ENCODE measurements around the gene SEMA4D. TPM values are rescaled to one million over a fixed set of nuclear protein-coding genes. Genes with fewer than 3 reads are reported as not detected.

SEMA4D gene
- total and polyA plus RNA-seq, 2 of the 13 experiments (the other 11 are each of a cell fraction or from before 2014, with no cell fraction given) = 0.13 to 0.16 TPM

DNA sequence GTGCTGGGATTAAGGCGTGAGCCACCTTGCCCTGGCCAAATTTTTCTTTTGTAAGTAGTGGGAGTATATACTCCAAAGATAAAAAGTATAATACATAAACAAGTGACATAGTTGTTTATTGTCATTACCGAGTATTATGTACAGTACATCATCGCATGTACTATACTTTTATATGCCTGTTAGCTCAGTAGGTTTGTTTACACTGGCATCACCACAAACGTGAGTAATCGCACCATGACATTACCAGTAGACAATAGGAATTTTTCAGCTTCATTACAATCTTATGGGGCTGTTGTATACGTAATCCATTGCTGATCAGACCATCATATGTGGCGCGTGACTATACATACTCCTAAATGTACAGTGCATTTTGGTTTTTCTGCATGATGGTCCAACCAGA lies 169.8 kb downstream of the SEMA4D start:
- Histone ChIP-seq H3K9me3 (ENCODE audit: low read length) (no peaks in the 10 kb centered on the region), H3K4me2 (ENCODE audit: low read depth, low read length) (no peak overlapping the region), H3K27ac (ENCODE audit: extremely low read length, insufficient read depth, low read length) (no peak overlapping the region), H4K20me1 (ENCODE audit: insufficient read depth, low read length) (no peaks in the 10 kb centered on the region), H3K9ac (ENCODE audit: insufficient read depth, low read depth, low read length) (no peak overlapping the region), H3K27me3 (ENCODE audit: control insufficient read depth in 1 of 2, insufficient read depth in 2 of 2, low read length in 2 of 2) (no peaks in the 10 kb centered on the region), H3K4me3 (replicated peaks in 1 of 3; ENCODE audit: insufficient read depth in 1 of 3, low read depth in 2 of 3, low read length in 3 of 3) (no peak overlapping the region), H3K79me2 (ENCODE audit: insufficient read depth, low read length) (peaks cover 17% of the 10 kb centered on the region), H3K36me3 (replicated peaks in 1 of 2; ENCODE audit: control insufficient read depth in 1 of 2, insufficient read depth in 2 of 2, low read length in 2 of 2) (peaks cover 4 to 48% of the 10 kb centered on the region in 2 experiments; a peak in 4 of 5 replicates), H2AFZ (ENCODE audit: low read length) (no peak overlapping the region), H3K4me1 (ENCODE audit: insufficient read depth, low read length) (peaks cover 24% of the 10 kb centered on the region)
- FAIRE-seq (no peak), DNase-seq (ENCODE audit: low spot score) (no peak), ATAC-seq (no peak)
- in situ Hi-C loops (cut with HindIII; ENCODE audit: extremely low pct_ligation_motif_present, low pct_unique_long_range_greater_than_20kb) (no loop called here), intact Hi-C loops (cut with micrococcal nuclease; ENCODE audit: unreplicated experiment) (no loop called here)
- ChIA-PET CTCF (ENCODE audit: low intra/inter-chr PET ratio, low total read pairs) (no interaction called here), POLR2A (no interaction called here)
- BruUV-seq (replicated peaks) = no TSS peak
- WGBS (ENCODE audit: low lambda C conversion rate) = 95% methylated on average over 8 of the region's 8 CpGs
- no peak for TF ChIP-seq ZNF207 (IDR thresholded peaks at IDR 0.05; ENCODE audit: borderline replicate concordance)

DNA sequence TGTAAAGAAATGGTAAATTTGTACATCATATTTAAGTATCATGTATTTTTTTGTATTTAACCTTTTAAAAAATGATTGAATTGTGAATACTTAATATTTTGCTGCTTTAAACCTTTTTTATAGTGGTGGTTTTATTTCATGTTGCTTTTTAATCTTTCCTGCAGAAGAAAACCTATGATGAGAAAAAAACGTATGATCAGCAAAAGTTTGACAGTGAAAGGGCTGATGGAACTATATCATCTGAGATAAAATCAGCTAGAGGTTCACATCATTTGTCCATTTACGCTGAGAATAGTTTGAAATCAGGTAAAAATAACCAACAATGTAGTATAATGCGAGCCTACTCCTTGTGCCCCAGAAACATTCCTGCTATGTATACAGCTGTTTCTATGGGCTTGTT lies 172.2 kb downstream of the SEMA4D start:
- H3K27me3 ChIP-seq (ENCODE audit: control insufficient read depth in 1 of 2, insufficient read depth in 2 of 2, low read length in 2 of 2) = no peaks in the 10 kb centered on the region
- peaks cover 4 to 32% of the 10 kb centered on the region in 2 experiments; a peak in 4 of 5 replicates for H3K36me3 ChIP-seq (replicated peaks in 1 of 2; ENCODE audit: control insufficient read depth in 1 of 2, insufficient read depth in 2 of 2, low read length in 2 of 2)
- no peak overlapping the region for H2AFZ ChIP-seq (ENCODE audit: low read length)
- no peak overlapping the region for H3K9ac ChIP-seq (ENCODE audit: insufficient read depth, low read depth, low read length)
- ChIA-PET CTCF (ENCODE audit: low intra/inter-chr PET ratio, low total read pairs) (no interaction called here), POLR2A (no interaction called here)
- no peak for ATAC-seq
- no peak overlapping the region for H3K4me3 ChIP-seq (replicated peaks in 1 of 3; ENCODE audit: insufficient read depth in 1 of 3, low read depth in 2 of 3, low read length in 3 of 3)
- 99% methylated on average over 3 of the region's 3 CpGs for WGBS (ENCODE audit: low lambda C conversion rate)
- no peak overlapping the region for H3K27ac ChIP-seq (ENCODE audit: extremely low read length, insufficient read depth, low read length)
- H3K9me3 ChIP-seq (ENCODE audit: low read length) = no peaks in the 10 kb centered on the region
- no peak overlapping the region for H3K4me2 ChIP-seq (ENCODE audit: low read depth, low read length)
- no peak for FAIRE-seq
- peaks cover 36% of the 10 kb centered on the region for H3K79me2 ChIP-seq (ENCODE audit: insufficient read depth, low read length)
- in situ Hi-C loops (cut with HindIII; ENCODE audit: extremely low pct_ligation_motif_present, low pct_unique_long_range_greater_than_20kb) = no loop called here
- TF ChIP-seq, protein P1, sequence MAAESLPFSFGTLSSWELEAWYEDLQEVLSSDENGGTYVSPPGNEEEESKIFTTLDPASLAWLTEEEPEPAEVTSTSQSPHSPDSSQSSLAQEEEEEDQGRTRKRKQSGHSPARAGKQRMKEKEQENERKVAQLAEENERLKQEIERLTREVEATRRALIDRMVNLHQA (CRISPR knock-in tag; IDR thresholded peaks at IDR 0.05) = no peak
- TF ChIP-seq MAFF (IDR thresholded peaks at IDR 0.05; ENCODE audit: low read depth, low read length) (peak; percentile 65), ZNF550 (CRISPR knock-in tag; IDR thresholded peaks at IDR 0.05; ENCODE audit: borderline replicate concordance) (no peak), ZBTB8A (CRISPR knock-in tag; IDR thresholded peaks at IDR 0.05; ENCODE audit: borderline replicate concordance, low read depth) (no peak), EHMT2 (IDR thresholded peaks at IDR 0.05; ENCODE audit: borderline replicate concordance, low read depth, low read length) (no peak), ZNF484 (CRISPR knock-in tag; IDR thresholded peaks at IDR 0.05; ENCODE audit: borderline replicate concordance, low read depth) (no peak), NR2C2 (CRISPR knock-in tag; IDR thresholded peaks at IDR 0.05; ENCODE audit: borderline replicate concordance) (no peak), MAFK (conservative IDR thresholded peaks at IDR 0.05 in 1 of 2, IDR thresholded peaks at IDR 0.05 in 1 of 2; ENCODE audit: low read length in 2 of 2) (peak in 1 of 2 experiments; percentile 81; a peak in 3 of 4 replicates), ELF4 (CRISPR knock-in tag; IDR thresholded peaks at IDR 0.05; ENCODE audit: borderline replicate concordance) (no peak), FOXK1 (CRISPR knock-in tag; IDR thresholded peaks at IDR 0.05; ENCODE audit: borderline replicate concordance, low read depth) (no peak)
- TF ChIP-seq, protein P2, sequence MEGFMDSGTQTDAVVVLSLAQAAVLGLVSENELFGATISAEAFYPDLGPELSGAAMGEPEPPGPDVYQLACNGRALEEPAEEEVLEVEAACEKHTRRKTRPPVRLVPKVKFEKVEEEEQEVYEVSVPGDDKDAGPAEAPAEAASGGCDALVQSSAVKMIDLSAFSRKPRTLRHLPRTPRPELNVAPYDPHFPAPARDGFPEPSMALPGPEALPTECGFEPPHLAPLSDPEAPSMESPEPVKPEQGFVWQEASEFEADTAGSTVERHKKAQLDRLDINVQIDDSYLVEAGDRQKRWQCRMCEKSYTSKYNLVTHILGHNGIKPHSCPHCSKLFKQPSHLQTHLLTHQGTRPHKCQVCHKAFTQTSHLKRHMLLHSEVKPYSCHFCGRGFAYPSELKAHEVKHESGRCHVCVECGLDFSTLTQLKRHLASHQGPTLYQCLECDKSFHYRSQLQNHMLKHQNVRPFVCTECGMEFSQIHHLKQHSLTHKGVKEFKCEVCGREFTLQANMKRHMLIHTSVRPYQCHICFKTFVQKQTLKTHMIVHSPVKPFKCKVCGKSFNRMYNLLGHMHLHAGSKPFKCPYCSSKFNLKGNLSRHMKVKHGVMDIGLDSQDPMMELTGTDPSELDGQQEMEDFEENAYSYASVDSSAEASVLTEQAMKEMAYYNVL (CRISPR knock-in tag; IDR thresholded peaks at IDR 0.05; ENCODE audit: borderline replicate concordance) = no peak
- TF ChIP-seq, protein P3, sequence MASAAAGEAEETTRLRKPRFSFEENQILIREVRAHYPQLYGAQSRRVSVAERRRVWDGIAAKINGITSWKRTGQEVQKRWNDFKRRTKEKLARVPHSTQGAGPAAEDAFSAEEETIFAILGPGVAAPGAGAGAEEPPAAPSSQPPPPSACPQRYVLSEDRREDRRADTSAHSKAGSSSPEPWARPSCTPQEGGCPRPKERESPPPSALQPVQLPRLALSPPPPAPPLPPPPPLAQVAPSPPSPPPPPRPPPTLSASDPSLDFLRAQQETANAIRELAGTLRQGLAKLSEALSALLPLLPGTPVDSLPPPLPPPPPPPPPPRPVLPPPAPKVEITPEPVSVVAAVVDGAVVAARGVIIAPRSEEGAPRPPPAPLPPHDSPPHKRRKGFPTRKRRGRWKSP (CRISPR knock-in tag; IDR thresholded peaks at IDR 0.05) = no peak
- TF ChIP-seq, protein P4, sequence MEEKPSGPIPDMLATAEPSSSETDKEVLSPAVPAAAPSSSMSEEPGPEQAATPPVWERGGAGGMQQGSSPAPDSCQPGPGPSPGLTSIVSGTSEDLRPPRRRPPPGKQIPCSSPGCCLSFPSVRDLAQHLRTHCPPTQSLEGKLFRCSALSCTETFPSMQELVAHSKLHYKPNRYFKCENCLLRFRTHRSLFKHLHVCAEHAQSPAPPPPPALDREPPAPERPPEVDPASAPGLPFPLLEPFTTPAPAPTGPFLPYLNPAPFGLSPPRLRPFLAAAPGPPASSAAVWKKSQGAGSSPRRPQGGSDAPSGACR (CRISPR knock-in tag; IDR thresholded peaks at IDR 0.05) = no peak
- H3K4me1 ChIP-seq (ENCODE audit: insufficient read depth, low read length) = peaks cover 28% of the 10 kb centered on the region
- intact Hi-C loops (cut with micrococcal nuclease; ENCODE audit: unreplicated experiment) = no loop called here
- BruUV-seq (replicated peaks) = no TSS peak
- no peak for DNase-seq (ENCODE audit: low spot score)
- H4K20me1 ChIP-seq (ENCODE audit: insufficient read depth, low read length) = no peaks in the 10 kb centered on the region
